ENCODE measurements around the gene SLC35B2.

- TF ChIP-seq CTCF (conservative IDR thresholded peaks at IDR 0.05; ENCODE audit: low read length) (no peak), EZH2phosphoT487 (IDR thresholded peaks at IDR 0.05; ENCODE audit: borderline replicate concordance, low read depth, low read length) (no peak)
These were observed 18.0 kb upstream of the SLC35B2 start for GRCh38 chr6:44275271-44275748.

All from OCI-LY7 (cell line).